Adrenal gland (tissue), 5 donors: Measurements from ENCODE around the gene KRTAP10-6.
"Not testable (repeated sequence)": the region's sequence is repeated elsewhere in the genome, so short reads cannot be mapped to it uniquely, and the experiment has no call there.

Source experiments
- CTCF ChIP-seq, 6 experiments: fragments of 450-650 bp in 4 of 6; fragments of 200-600 bp in 2 of 6; sonication (generic) in 1 of 6; IDR thresholded peaks; 1 replicate in 5 of 6; 2 replicates in 1 of 6; pipeline versions ENCODE4 v1.5.1 to v1.8.0; 2016 to 2021; ENCODE audit warnings: antibody characterized with exemption in 6 of 6, mild to moderate bottlenecking in 2 of 6, moderate library complexity in 1 of 6
- POLR2A ChIP-seq, 2 donors: fragments of 450-650 bp; IDR thresholded peaks; one replicate each; pipeline ENCODE4 v1.6.1; 2017; ENCODE audit warnings: antibody characterized with exemption in 2 of 2, mild to moderate bottlenecking in 2 of 2, moderate library complexity in 1 of 2
- donor health status: DM: no; HTN: no; CAD: no.

GRCh38 chr21:44627831-44628233, 35.5 kb upstream of the KRTAP10-6 start:
- not testable (repeated sequence) for TF ChIP-seq CTCF, POLR2A (IDR thresholded peaks at IDR 0.05)
